Activated CD8-positive, alpha-beta memory T cell treated with anti-CD3 and anti-CD28 coated beads, Interleukin-2, amount 50 U/mL, for 4 hours (primary cell): Measurements from ENCODE around the gene JCAD.
"Not testable (repeated sequence)": the region's sequence is repeated elsewhere in the genome, so short reads cannot be mapped to it uniquely, and the experiment has no call there.

ENCODE experiments used
- DNase-seq: peaks from one replicate; pipeline ENCODE4 v3.0.0-alpha.2; 2020

The JCAD gene

GRCh38 chr10:30042820-30043219, 16.6 kb downstream of the JCAD start:
- no peak for DNase-seq

GRCh38 chr10:30041196-30042105, 17.9 kb downstream of the JCAD start:
- no peak for DNase-seq

GRCh38 chr10:30040597-30040996, 18.8 kb downstream of the JCAD start:
- no peak for DNase-seq

- no peak for DNase-seq
Observed at GRCh38 chr10:30039988-30040387, 19.4 kb downstream of the JCAD start.

- no peak for DNase-seq
Observed at GRCh38 chr10:30039567-30039966, 19.8 kb downstream of the JCAD start.

GRCh38 chr10:30038781-30039536, 20.4 kb downstream of the JCAD start:
- no peak for DNase-seq

- no peak for DNase-seq
Observed at GRCh38 chr10:30037620-30038336, 21.6 kb downstream of the JCAD start.

- no peak for DNase-seq
Observed at GRCh38 chr10:30036811-30037210, 22.6 kb downstream of the JCAD start.

GRCh38 chr10:30036341-30036740, 23.0 kb downstream of the JCAD start:
- DNase-seq = no peak

- no peak for DNase-seq
Observed at GRCh38 chr10:30034433-30035137, 24.8 kb downstream of the JCAD start.

GRCh38 chr10:30032125-30032524, 27.3 kb downstream of the JCAD start:
- DNase-seq = no peak

GRCh38 chr10:30029872-30030256, 29.5 kb downstream of the JCAD start:
- DNase-seq = no peak

GRCh38 chr10:30029164-30029871, 30.1 kb downstream of the JCAD start:
- DNase-seq = no peak

- DNase-seq = no peak
Observed at GRCh38 chr10:30028738-30029030, 30.7 kb downstream of the JCAD start.

- DNase-seq = no peak
Observed at GRCh38 chr10:30028006-30028737, 31.2 kb downstream of the JCAD start.

GRCh38 chr10:30027057-30028005, 32.1 kb downstream of the JCAD start:
- peak; percentile 73 for DNase-seq

GRCh38 chr10:30026578-30026977, 32.8 kb downstream of the JCAD start:
- no peak for DNase-seq

- no peak for DNase-seq
Observed at GRCh38 chr10:30026080-30026479, 33.3 kb downstream of the JCAD start.

GRCh38 chr10:30025428-30025827, 34.0 kb downstream of the JCAD start:
- DNase-seq = not testable (repeated sequence)

GRCh38 chr10:30022590-30022989, 36.8 kb downstream of the JCAD start:
- no peak for DNase-seq
